Measurements from ENCODE around the gene ERCC4.

DNA sequence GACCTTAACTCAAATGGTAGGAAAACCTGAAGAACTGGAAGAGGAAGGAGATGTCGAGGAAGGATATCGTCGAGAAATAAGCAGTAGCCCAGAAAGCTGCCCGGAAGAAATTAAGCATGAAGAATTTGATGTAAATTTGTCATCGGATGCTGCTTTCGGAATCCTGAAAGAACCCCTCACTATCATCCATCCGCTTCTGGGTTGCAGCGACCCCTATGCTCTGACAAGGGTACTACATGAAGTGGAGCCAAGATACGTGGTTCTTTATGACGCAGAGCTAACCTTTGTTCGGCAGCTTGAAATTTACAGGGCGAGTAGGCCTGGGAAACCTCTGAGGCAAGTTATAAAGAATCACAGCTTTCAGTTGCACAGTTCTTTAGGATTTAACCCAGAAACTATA lies 15.5 kb downstream of the ERCC4 start:
- TF ChIP-seq GATA2 (IDR thresholded peaks at IDR 0.05; ENCODE audit: low read depth, low read length) (no peak), GATA3 (IDR thresholded peaks at IDR 0.05; ENCODE audit: low read depth, low read length) (no peak)

All from SH-SY5Y (cell line).